Measurements from ENCODE around the gene ACSM5.

- TF ChIP-seq EZH2 (IDR thresholded peaks at IDR 0.05; ENCODE audit: borderline replicate concordance, low read depth, low read length, poor library complexity, severe bottlenecking) (no peak), CTCF (conservative IDR thresholded peaks at IDR 0.05; ENCODE audit: low read depth, low read length) (no peak)
Observed at GRCh38 chr16:20388854-20389253, 20.5 kb upstream of the ACSM5 start.

Data from A673 (cell line).